Ammon's horn (tissue), 1 donor: Measurements from ENCODE around the gene CYP4F3.
"Not testable (repeated sequence)": the region's sequence is repeated elsewhere in the genome, so short reads cannot be mapped to it uniquely, and the experiment has no call there.

Experiments
- DNase-seq: peaks from one replicate; pipeline ENCODE4 v3.0.0-alpha.2; 2016; ENCODE audit warnings: low spot score

CYP4F3 gene

GRCh38 chr19:15640294-15640903, at the start of gene CYP4F3:
Gene CYP4F3 (plus strand): TSS chr19:15640897. CDS start chr19:15641416, 519 bp downstream.
- peak; percentile 44 for DNase-seq

- DNase-seq = no peak
These were observed 48.9 kb upstream of the CYP4F3 start for GRCh38 chr19:15591796-15592195.

- DNase-seq = not testable (repeated sequence)
These were observed 48.2 kb upstream of the CYP4F3 start for GRCh38 chr19:15592506-15592905.

- not testable (repeated sequence) for DNase-seq
These were observed 46.9 kb upstream of the CYP4F3 start for GRCh38 chr19:15593766-15594165.

- DNase-seq = no peak
These were observed 45.6 kb upstream of the CYP4F3 start for GRCh38 chr19:15595069-15595468.

GRCh38 chr19:15607978-15608925, 32.4 kb upstream of the CYP4F3 start:
- DNase-seq = not testable (repeated sequence)

GRCh38 chr19:15609261-15609660, 31.4 kb upstream of the CYP4F3 start:
- no peak for DNase-seq

- DNase-seq = no peak
These were observed 28.4 kb upstream of the CYP4F3 start for GRCh38 chr19:15612342-15612741.

- no peak for DNase-seq
These were observed 27.4 kb upstream of the CYP4F3 start for GRCh38 chr19:15613338-15613737.

- no peak for DNase-seq
These were observed 26.0 kb upstream of the CYP4F3 start, which contains the start of gene CYP4F8 for GRCh38 chr19:15614507-15615379. Gene CYP4F8 (plus strand): TSS chr19:15615218. CDS start chr19:15615617, 399 bp downstream.

GRCh38 chr19:15615526-15615925, 25.2 kb upstream of the CYP4F3 start:
- DNase-seq = no peak

GRCh38 chr19:15616183-15616582, 24.5 kb upstream of the CYP4F3 start:
- no peak for DNase-seq

GRCh38 chr19:15616627-15617270, 23.9 kb upstream of the CYP4F3 start:
- no peak for DNase-seq

GRCh38 chr19:15618321-15618720, 22.4 kb upstream of the CYP4F3 start:
- DNase-seq = no peak

- no peak for DNase-seq
These were observed 18.9 kb upstream of the CYP4F3 start for GRCh38 chr19:15621801-15622200.

- DNase-seq = no peak
These were observed 17.7 kb upstream of the CYP4F3 start for GRCh38 chr19:15622991-15623390.

GRCh38 chr19:15623711-15624318, 16.9 kb upstream of the CYP4F3 start:
- no peak for DNase-seq

- DNase-seq = no peak
These were observed 12.3 kb upstream of the CYP4F3 start for GRCh38 chr19:15628236-15629002.

- peak; percentile 78 for DNase-seq
These were observed 11.5 kb upstream of the CYP4F3 start for GRCh38 chr19:15629003-15629880.
